Lower lobe of right lung (tissue), 2 donors: ENCODE measurements around the gene NGFR. TPM values are rescaled to one million over a fixed set of nuclear protein-coding genes. Genes with fewer than 3 reads are reported as not detected.
"Not testable (repeated sequence)": the region's sequence is repeated elsewhere in the genome, so short reads cannot be mapped to it uniquely, and the experiment has no call there.

Experiments
- ATAC-seq, 2 donors: fragments of 200-7000 bp; cut with Tn5 transposase; one replicate each; pipeline ENCODE4 v1.9.1; 2020 to 2022; ENCODE audit warnings: mild to moderate bottlenecking in 2 of 2, moderate library complexity in 2 of 2
- DNase-seq: peaks from one replicate; pipeline ENCODE4 v3.0.0-alpha.2; 2020
- H3K27ac ChIP-seq: fragments of 200-600 bp; one replicate; pipeline ENCODE4 v1.8.0; 2022
- H3K27me3 ChIP-seq: fragments of 200-600 bp; one replicate; pipeline ENCODE4 v1.8.0; 2022; ENCODE audit warnings: low read depth
- H3K36me3 ChIP-seq: fragments of 200-600 bp; one replicate; pipeline ENCODE4 v1.8.0; 2022; ENCODE audit warnings: mild to moderate bottlenecking
- H3K4me1 ChIP-seq: fragments of 200-600 bp; one replicate; pipeline ENCODE4 v1.8.0; 2022
- H3K4me3 ChIP-seq: fragments of 200-600 bp; one replicate; pipeline ENCODE4 v1.8.0; 2022; ENCODE audit warnings: mild to moderate bottlenecking
- H3K9me3 ChIP-seq: fragments of 200-600 bp; one replicate; pipeline ENCODE4 v1.8.0; 2022
- intact Hi-C: fragments of 100-400 bp; cut with DNase I; formaldehyde crosslinking; loops from one replicate; pipeline ENCODE4 v1.11.0; 2022
- total RNA-seq: library from RNA; stranded (reverse); fragmentation: NEBNext Ultra II Directional; extraction: Animal tissue kit (Norgen Biotek cat#: 25700); gene quantifications from one replicate; pipeline ENCODE4 v1.2.1, GENCODE V29; 2021
- TF ChIP-seq, protein P1 (sequence below): fragments of 200-600 bp; IDR thresholded peaks from one replicate; pipeline ENCODE4 v1.8.0; 2022; ENCODE audit warnings: antibody characterized with exemption, mild to moderate bottlenecking
- donor health status: DM: no; HTN: yes; CAD: no; lungs with severe emphysema.

NGFR gene
- total RNA-seq, 1 donor from 2014 or later = 2.3 TPM

DNA sequence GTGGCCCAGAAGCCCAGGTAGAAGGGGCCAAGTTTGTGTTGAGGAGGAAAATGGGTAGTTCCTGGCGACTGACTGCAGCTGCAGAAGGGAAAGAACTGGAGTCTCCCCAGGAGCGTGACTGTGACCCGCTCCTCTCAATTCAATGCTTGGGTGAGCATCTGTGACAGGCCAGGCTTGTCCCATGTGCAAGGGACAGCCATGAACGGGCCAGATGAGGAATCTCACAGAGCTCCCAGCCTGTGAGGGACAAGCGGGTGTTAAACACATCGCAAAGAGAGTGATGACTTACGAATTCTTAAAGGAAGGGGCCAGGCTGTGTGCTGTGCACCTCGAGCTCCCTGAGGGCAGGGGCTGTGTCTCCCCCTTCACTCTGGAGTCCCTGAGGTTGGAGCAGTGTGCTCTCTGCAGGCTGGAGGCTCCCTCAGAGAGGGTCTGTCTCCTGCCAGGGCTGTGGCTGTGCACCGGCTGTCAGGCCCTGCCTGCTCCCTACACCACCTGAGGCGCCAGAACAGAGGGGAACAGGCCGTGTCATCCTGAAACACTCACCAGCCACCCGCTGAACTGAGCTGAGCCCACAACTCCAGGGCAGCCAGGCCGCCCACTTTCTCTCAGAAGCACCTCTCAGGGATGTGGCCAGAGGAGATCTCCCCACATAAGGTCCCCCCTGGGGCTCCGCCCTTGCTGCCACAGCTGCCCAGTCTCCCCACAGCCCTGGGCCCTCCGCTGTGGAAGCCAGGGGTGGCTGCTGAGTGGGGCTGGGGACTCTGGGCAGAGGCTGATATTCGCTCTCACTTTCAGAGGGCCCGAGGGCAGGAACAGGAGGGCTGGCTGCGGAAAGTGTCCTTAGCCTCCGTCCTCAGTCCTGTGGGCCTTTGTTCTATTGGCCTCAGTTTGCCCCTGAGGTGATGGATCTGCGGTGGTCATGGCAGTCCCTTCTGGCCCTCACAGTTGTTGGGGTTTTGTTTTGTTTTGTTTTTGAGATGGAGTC lies 54.9 kb downstream of the NGFR start:
- TF ChIP-seq, protein P1, sequence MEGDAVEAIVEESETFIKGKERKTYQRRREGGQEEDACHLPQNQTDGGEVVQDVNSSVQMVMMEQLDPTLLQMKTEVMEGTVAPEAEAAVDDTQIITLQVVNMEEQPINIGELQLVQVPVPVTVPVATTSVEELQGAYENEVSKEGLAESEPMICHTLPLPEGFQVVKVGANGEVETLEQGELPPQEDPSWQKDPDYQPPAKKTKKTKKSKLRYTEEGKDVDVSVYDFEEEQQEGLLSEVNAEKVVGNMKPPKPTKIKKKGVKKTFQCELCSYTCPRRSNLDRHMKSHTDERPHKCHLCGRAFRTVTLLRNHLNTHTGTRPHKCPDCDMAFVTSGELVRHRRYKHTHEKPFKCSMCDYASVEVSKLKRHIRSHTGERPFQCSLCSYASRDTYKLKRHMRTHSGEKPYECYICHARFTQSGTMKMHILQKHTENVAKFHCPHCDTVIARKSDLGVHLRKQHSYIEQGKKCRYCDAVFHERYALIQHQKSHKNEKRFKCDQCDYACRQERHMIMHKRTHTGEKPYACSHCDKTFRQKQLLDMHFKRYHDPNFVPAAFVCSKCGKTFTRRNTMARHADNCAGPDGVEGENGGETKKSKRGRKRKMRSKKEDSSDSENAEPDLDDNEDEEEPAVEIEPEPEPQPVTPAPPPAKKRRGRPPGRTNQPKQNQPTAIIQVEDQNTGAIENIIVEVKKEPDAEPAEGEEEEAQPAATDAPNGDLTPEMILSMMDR = no peak
- peaks cover 5% of the 10 kb centered on the region for H3K27me3 ChIP-seq
- DNase-seq (no peak), ATAC-seq (no peak)
- H3K4me1 ChIP-seq = no peaks in the 10 kb centered on the region
- no peak overlapping the region for H3K27ac ChIP-seq
- intact Hi-C loops = no loop called here
- no peaks in the 10 kb centered on the region for H3K36me3 ChIP-seq
- H3K4me3 ChIP-seq = no peak overlapping the region
- no peaks in the 10 kb centered on the region for H3K9me3 ChIP-seq

DNA sequence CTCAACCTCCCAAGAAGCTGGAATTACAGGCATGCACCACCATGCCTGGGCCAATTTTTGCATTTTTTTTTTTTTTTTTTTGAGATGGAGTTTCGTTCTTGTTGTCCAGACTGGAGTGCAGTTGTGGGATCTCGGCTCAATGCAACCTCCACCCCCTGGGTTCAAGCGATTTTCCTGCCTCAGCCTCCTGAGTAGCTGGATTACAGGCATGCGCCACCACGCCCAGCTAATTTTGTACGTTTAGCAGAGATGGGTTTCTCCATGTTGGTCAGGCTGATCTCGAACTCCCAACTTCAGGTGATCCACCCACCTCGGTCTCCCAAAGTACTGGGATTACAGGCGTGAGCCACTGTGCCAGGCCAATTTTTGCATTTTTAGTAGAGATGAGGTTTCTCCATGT lies 55.7 kb downstream of the NGFR start:
- H3K27me3 ChIP-seq, H3K9me3 ChIP-seq, H3K36me3 ChIP-seq, ATAC-seq, H3K4me3 ChIP-seq, intact Hi-C loops, H3K27ac ChIP-seq, DNase-seq, H3K4me1 ChIP-seq: not testable (repeated sequence)

- Histone ChIP-seq H3K36me3 (no peaks in the 10 kb centered on the region), H3K27ac (no peak overlapping the region), H3K27me3 (peaks cover 3% of the 10 kb centered on the region), H3K4me3 (no peak overlapping the region), H3K9me3 (no peaks in the 10 kb centered on the region), H3K4me1 (peaks cover 5% of the 10 kb centered on the region)
- TF ChIP-seq, protein P1 = no peak
- no peak for ATAC-seq
- intact Hi-C loops = no loop called here
- DNase-seq = no peak
These were observed 56.4 kb downstream of the NGFR start for GRCh38 chr17:49551221-49552069.

DNA sequence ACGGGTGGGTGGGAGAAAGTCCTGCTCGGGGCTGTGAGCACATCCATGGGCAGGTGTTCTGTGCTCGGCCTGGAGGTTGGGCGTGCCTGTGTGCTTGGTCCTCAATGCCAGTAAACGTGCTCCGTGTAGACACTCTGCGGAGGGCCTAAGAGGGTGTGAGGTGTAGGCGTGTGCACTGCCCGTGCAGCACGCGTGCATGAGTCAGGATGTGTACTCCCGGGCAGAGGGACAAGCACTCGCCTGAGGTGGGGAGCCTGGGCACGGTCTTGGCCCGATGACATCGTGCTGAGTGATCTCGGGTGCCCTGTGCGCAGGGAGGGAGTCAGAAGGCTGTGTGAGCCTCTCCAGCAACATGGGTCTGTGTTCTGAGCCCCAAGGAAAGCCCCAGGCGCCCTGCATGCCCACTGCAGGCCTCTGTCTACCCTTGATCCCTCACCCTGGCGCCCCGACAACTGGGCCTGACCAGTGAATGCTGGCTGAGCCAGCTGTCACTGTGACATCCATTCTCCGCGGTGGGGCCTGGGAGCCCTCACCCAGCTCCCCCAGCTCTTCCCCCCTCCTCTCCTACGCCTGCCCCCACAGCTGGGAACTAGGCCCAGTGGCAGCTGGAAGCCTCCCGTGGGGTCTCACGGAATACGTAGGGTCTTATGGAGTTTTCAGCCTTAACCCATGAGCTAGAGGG lies 57.1 kb downstream of the NGFR start:
- ATAC-seq (no peak), DNase-seq (no peak)
- Histone ChIP-seq H3K9me3 (no peaks in the 10 kb centered on the region), H3K4me1 (peaks cover 6% of the 10 kb centered on the region), H3K4me3 (no peak overlapping the region), H3K27ac (no peak overlapping the region), H3K27me3 (no peaks in the 10 kb centered on the region), H3K36me3 (no peaks in the 10 kb centered on the region)
- intact Hi-C loops = no loop called here
- TF ChIP-seq, protein P1 = no peak

- intact Hi-C loops = no loop called here
- no peak for ATAC-seq
- H3K4me3 ChIP-seq = no peak overlapping the region
- H3K27me3 ChIP-seq = peaks cover 8% of the 10 kb centered on the region
- H3K9me3 ChIP-seq = no peaks in the 10 kb centered on the region
- H3K4me1 ChIP-seq = peaks cover 6% of the 10 kb centered on the region
- TF ChIP-seq, protein P1 = no peak
- H3K36me3 ChIP-seq = no peaks in the 10 kb centered on the region
- no peak for DNase-seq
- no peak overlapping the region for H3K27ac ChIP-seq
These were observed 58.7 kb downstream of the NGFR start for GRCh38 chr17:49553676-49554335.
